K562 (cell line): ENCODE results near the gene PHYKPL. TPM values are rescaled to one million over a fixed set of nuclear protein-coding genes. Genes with fewer than 3 reads are reported as not detected.

Experiments
- ATAC-seq: fragments of 200-7000 bp; cut with Tn5 transposase; 3 replicates; pipeline ENCODE4 v1.9.1; 2020; ENCODE audit warnings: moderate library complexity
- BruUV-seq: library from RNA; stranded (reverse); fragments of 400-500 nt; replicated peaks from 2 replicates; lab custom pipeline; 2021; lab: Mats Ljungman, UMichigan
- CTCF ChIA-PET: fragments of 300-600 bp; formaldehyde crosslinking; extraction: SDS; loops from one replicate; lab custom pipeline; 2021; ENCODE audit warnings: low intra/inter-chr PET ratio; lab: Yijun Ruan, JAX
- POLR2A ChIA-PET: fragments of 300-600, 350-650 bp; sonication (Branson Sonifier 250); formaldehyde crosslinking; extraction: SDS; loops from one replicate; lab custom pipeline; 2021; ENCODE audit warnings: antibody characterized with exemption, inconsistent platforms; lab: Yijun Ruan, JAX
- DNase-seq, 4 experiments: peaks; one replicate each; pipeline versions ENCODE4 v3.0.0 to v3.0.0-alpha.2; 2011 to 2018; ENCODE audit warnings: low spot score in 3 of 4, mixed read lengths in 3 of 4; ENCODE audit errors: extremely low read depth in 1 of 4
- FAIRE-seq: peaks from 2 replicates; lab custom pipeline; 2011; peaks lifted over from hg19 to GRCh38; lab: Jason Lieb, UNC
- H2AFZ ChIP-seq: 2 replicates; pipeline ENCODE4 v1.6.0; 2011; ENCODE audit warnings: low read depth, low read length, control low read depth, inconsistent platforms
- H3K27ac ChIP-seq: fragments of 200-600 bp; 3 replicates; pipeline ENCODE4 v1.8.0; 2011; ENCODE audit warnings: low read depth, mild to moderate bottlenecking, control low read depth, inconsistent platforms, low read length, moderate library complexity, mixed read lengths; ENCODE audit errors: extremely low read depth
- H3K27me3 ChIP-seq, 2 experiments: fragments of 300-600 bp in 1 of 2; 2 replicates in 1 of 2; 3 replicates in 1 of 2; pipeline versions ENCODE4 v1.6.0 to v1.8.0; 2011; ENCODE audit warnings: inconsistent platforms in 2 of 2, low read length in 2 of 2, mild to moderate bottlenecking in 1 of 2, mixed read lengths in 1 of 2, moderate library complexity in 1 of 2; ENCODE audit not compliant: control insufficient read depth in 2 of 2, insufficient read depth in 2 of 2
- H3K36me3 ChIP-seq: fragments of 300-600 bp; 3 replicates; pipeline ENCODE4 v1.8.0; 2011; ENCODE audit warnings: mild to moderate bottlenecking, low read length, inconsistent platforms; ENCODE audit not compliant: control insufficient read depth, insufficient read depth
- H3K4me1 ChIP-seq, 2 experiments: fragments of 200-600 bp in 1 of 2; replicated peaks in 1 of 2; 2 replicates in 1 of 2; 3 replicates in 1 of 2; pipeline versions ENCODE4 v1.5.1 to v1.8.0; 2011; ENCODE audit warnings: inconsistent platforms in 2 of 2, low read length in 2 of 2, mild to moderate bottlenecking in 1 of 2, mixed read lengths in 1 of 2, moderate library complexity in 1 of 2; ENCODE audit not compliant: control insufficient read depth in 2 of 2, insufficient read depth in 2 of 2
- H3K4me2 ChIP-seq: 2 replicates; pipeline ENCODE4 v1.6.1; 2011; ENCODE audit warnings: low read length, control low read depth, inconsistent platforms, mixed read lengths; ENCODE audit not compliant: insufficient read depth
- H3K4me3 ChIP-seq: fragments of 200-600 bp; sonication (generic), shearing (Covaris generic); 2 replicates; pipeline ENCODE4 v1.5.1; 2016; ENCODE audit warnings: control low read depth, inconsistent platforms
- H3K79me2 ChIP-seq: fragments of 200-600 bp; 3 replicates; pipeline ENCODE4 v1.8.0; 2011; ENCODE audit warnings: low read length, inconsistent platforms; ENCODE audit not compliant: control insufficient read depth, insufficient read depth
- H3K9ac ChIP-seq, 2 experiments: 2 replicates each; pipeline versions ENCODE4 v1.6.0 to v1.6.1; 2011; ENCODE audit warnings: low read depth in 2 of 2, low read length in 2 of 2, control low read depth in 1 of 2, inconsistent platforms in 1 of 2, mild to moderate bottlenecking in 1 of 2, mixed read lengths in 1 of 2; ENCODE audit not compliant: insufficient read depth in 1 of 2
- H3K9me1 ChIP-seq: one replicate; pipeline ENCODE4 v1.6.0; 2011; ENCODE audit warnings: inconsistent platforms, mild to moderate bottlenecking, low read length, moderate library complexity; ENCODE audit not compliant: control insufficient read depth, insufficient read depth
- H3K9me3 ChIP-seq: replicated peaks from 2 replicates; pipeline ENCODE4 v1.5.1; 2011; ENCODE audit warnings: low read depth, low read length, inconsistent platforms; ENCODE audit not compliant: control insufficient read depth, insufficient read depth
- H4K20me1 ChIP-seq: replicated peaks from 2 replicates; pipeline ENCODE4 v1.6.1; 2011; ENCODE audit warnings: low read length, inconsistent platforms, mixed read lengths; ENCODE audit not compliant: control insufficient read depth, insufficient read depth
- ELF4 ChIP-seq: fragments of 450-650 bp; formaldehyde crosslinking; IDR thresholded peaks from 2 replicates; pipeline ENCODE4 v1.4.0; 2022; ENCODE audit warnings: missing genetic modification characterization
- MAZ ChIP-seq, 2 experiments: fragments of 450-650 bp in 1 of 2; sonication (generic) in 1 of 2; formaldehyde crosslinking; IDR thresholded peaks in 1 of 2; conservative IDR thresholded peaks in 1 of 2; 2 replicates each; pipeline versions ENCODE4 v1.4.0 to v1.5.0; 2020; ENCODE audit warnings: mild to moderate bottlenecking in 1 of 2, missing genetic modification reagents in 1 of 2
- NFRKB ChIP-seq: fragments of 450-650 bp; IDR thresholded peaks from 2 replicates; pipeline ENCODE4 v1.6.1; 2016; ENCODE audit warnings: low read depth
- POLR2A ChIP-seq: fragments of 450-650 bp; conservative IDR thresholded peaks from 2 replicates; pipeline ENCODE4 v1.6.1; 2016
- POLR2AphosphoS2 ChIP-seq: IDR thresholded peaks from 2 replicates; pipeline ENCODE4 v1.6.1; 2012; ENCODE audit warnings: low read length, improper control_type of control experiment
- POLR2AphosphoS5 ChIP-seq: IDR thresholded peaks from 2 replicates; pipeline ENCODE4 v1.6.1; 2011; ENCODE audit warnings: mild to moderate bottlenecking, low read depth, low read length, moderate library complexity; ENCODE audit not compliant: control insufficient read depth, insufficient read depth
- POLR2G ChIP-seq: fragments of 200-400 bp; formaldehyde crosslinking; IDR thresholded peaks from 2 replicates; pipeline ENCODE4 v1.6.1; 2017; ENCODE audit warnings: low read depth, mild to moderate bottlenecking, antibody characterized with exemption, low read length, moderate library complexity
- RAD21 ChIP-seq, 2 experiments: fragments of 250-450 bp in 1 of 2; fragments of 450-650 bp in 1 of 2; sonication (Bioruptor Pico) in 1 of 2; formaldehyde crosslinking in 1 of 2; IDR thresholded peaks in 1 of 2; conservative IDR thresholded peaks in 1 of 2; 2 replicates each; pipeline versions ENCODE4 v1.4.0 to v1.8.0; 2020 to 2022; ENCODE audit warnings: mild to moderate bottlenecking in 2 of 2, moderate library complexity in 1 of 2
- RB1 ChIP-seq: fragments of 450-650 bp; IDR thresholded peaks from 2 replicates; pipeline ENCODE4 v1.6.1; 2017; ENCODE audit warnings: low read depth, mild to moderate bottlenecking
- RBFOX2 ChIP-seq: fragments of 200-400 bp; formaldehyde crosslinking; IDR thresholded peaks from 2 replicates; pipeline ENCODE4 v1.6.1; 2017; ENCODE audit warnings: low read depth, mild to moderate bottlenecking, low read length, moderate library complexity
- RBM22 ChIP-seq: fragments of 200-400 bp; formaldehyde crosslinking; IDR thresholded peaks from 2 replicates; pipeline ENCODE4 v1.6.1; 2018; ENCODE audit warnings: low read length, low read depth; ENCODE audit not compliant: poor library complexity, severe bottlenecking
- SIRT6 ChIP-seq: IDR thresholded peaks from one replicate; pipeline ENCODE4 v1.6.1; 2012; ENCODE audit warnings: low read depth, mild to moderate bottlenecking, control low read depth, inconsistent platforms, low read length, moderate library complexity
- SUPT5H ChIP-seq: fragments of 450-650 bp; IDR thresholded peaks from 2 replicates; pipeline ENCODE4 v1.6.1; 2016
- TGIF2 ChIP-seq: sonication (generic); formaldehyde crosslinking; IDR thresholded peaks from 2 replicates; pipeline ENCODE4 v1.8.1; 2022; ENCODE audit warnings: mild to moderate bottlenecking, missing genetic modification reagents, moderate library complexity
- ZKSCAN3 ChIP-seq: fragments of 250-450 bp; sonication (Bioruptor Pico); IDR thresholded peaks from 2 replicates; pipeline ENCODE4 v1.4.0; 2020
- ZNF212 ChIP-seq: fragments of 450-650 bp; formaldehyde crosslinking; IDR thresholded peaks from 2 replicates; pipeline ENCODE4 v1.4.0; 2020; ENCODE audit warnings: mild to moderate bottlenecking
- ZNF354B ChIP-seq: fragments of 250-450 bp; sonication (Bioruptor Pico); IDR thresholded peaks from 2 replicates; pipeline ENCODE4 v1.4.0; 2020
- ZNF431 ChIP-seq: sonication (generic); formaldehyde crosslinking; IDR thresholded peaks from 2 replicates; pipeline ENCODE4 v1.8.0; 2022; ENCODE audit warnings: mild to moderate bottlenecking, missing genetic modification reagents
- ZNF561 ChIP-seq: fragments of 450-650 bp; formaldehyde crosslinking; conservative IDR thresholded peaks from 2 replicates; pipeline ENCODE4 v1.4.0; 2020; ENCODE audit warnings: mild to moderate bottlenecking, moderate library complexity
- ZNF644 ChIP-seq: fragments of 200-800 bp; sonication (Bioruptor generic); IDR thresholded peaks from 2 replicates; pipeline ENCODE4 v1.6.1; 2016; ENCODE audit warnings: low read depth, missing genetic modification characterization, missing compliant biosample characterization
- WGBS: fragments of 100-300 bp; shearing (Covaris generic); methylation state at CpG from one replicate; pipeline ENCODE4 v1.1.6; 2016; ENCODE audit warnings: low coverage, mixed read lengths; ENCODE audit not compliant: insufficient coverage; ENCODE audit errors: missing lambda C conversion rate; 5-methylcytosine and 5-hydroxymethylcytosine counted together
- in situ Hi-C: fragments of 300-500 bp; cut with MboI; formaldehyde crosslinking; loops from 4 replicates; pipeline ENCODE4 v1.15.0; 2018; ENCODE audit warnings: inconsistent platforms, mixed read lengths
- intact Hi-C: fragments of 100-400 bp; cut with micrococcal nuclease; formaldehyde crosslinking; loops from 2 replicates; pipeline ENCODE4 v1.14.2; 2022
- polyA plus RNA-seq, 8 experiments: library from polyadenylated mRNA; depleted of rRNA in 4 of 8; stranded (reverse) in 5 of 8; unstranded in 3 of 8; fragments of >200 nt; fragmentation: Nextera tagmentation in 2 of 8; fragmentation: Illumina TruSeq in 1 of 8; extraction: Ambion mirVana in 2 of 8; extraction: Trizol in 1 of 8; gene quantifications; 2 replicates each; pipeline versions ENCODE4 v1.2.1 to v1.2.3, GENCODE V29; 2011 to 2014; ENCODE audit warnings: inconsistent platforms in 1 of 8, missing spikeins in 1 of 8
- total RNA-seq, 7 experiments: library from RNA; depleted of rRNA in 6 of 7; stranded (reverse); fragments of >200 nt in 6 of 7; fragmentation: Illumina TruSeq in 2 of 7; extraction: Trizol in 2 of 7; gene quantifications; 2 replicates each; pipeline versions ENCODE4 v1.2.1 to v1.2.3, GENCODE V29; 2011 to 2021; ENCODE audit warnings: low replicate concordance in 1 of 7
- TF ChIP-seq, protein P1 (sequence below): sonication (generic); formaldehyde crosslinking; IDR thresholded peaks from 2 replicates; pipeline ENCODE4 v1.8.0; 2022; ENCODE audit warnings: mild to moderate bottlenecking, missing genetic modification reagents, borderline replicate concordance

PHYKPL gene
- total and polyA plus RNA-seq, 9 of the 15 experiments (the other 6 are each of a cell fraction or from before 2014, with no cell fraction given), result 4.7 to 34.7 (median 18.6) TPM

DNA sequence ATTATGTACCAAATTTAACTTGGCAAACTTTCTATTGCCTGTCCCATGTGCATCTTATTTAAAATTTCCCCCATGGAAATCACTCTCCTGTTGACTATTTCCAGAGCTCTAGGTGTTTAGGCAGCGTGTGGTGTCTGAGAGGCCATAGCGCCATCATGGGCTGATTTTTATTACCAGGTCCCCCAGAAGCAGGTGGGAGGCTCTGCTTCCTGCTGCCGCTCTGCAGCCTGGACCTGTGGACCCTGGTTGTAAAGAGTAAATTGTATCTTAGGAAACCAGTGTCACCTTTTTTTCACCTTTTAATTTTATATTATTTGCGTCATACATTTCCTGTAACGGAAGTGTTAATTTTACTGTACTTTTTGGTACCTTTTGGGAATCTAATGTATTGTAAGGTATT lies 21.9 kb downstream of the PHYKPL start (continued):
- TF ChIP-seq TGIF2 (CRISPR knock-in tag) (no peak), ZKSCAN3 (CRISPR knock-in tag) (no peak), ZNF354B (CRISPR knock-in tag) (no peak), POLR2AphosphoS2 (no peak), MAZ (CRISPR knock-in tag; conservative IDR thresholded peaks at IDR 0.05 in 1 of 2, IDR thresholded peaks at IDR 0.05 in 1 of 2) (no peak)
- TF ChIP-seq, all 486 proteins: peak for 2

DNA sequence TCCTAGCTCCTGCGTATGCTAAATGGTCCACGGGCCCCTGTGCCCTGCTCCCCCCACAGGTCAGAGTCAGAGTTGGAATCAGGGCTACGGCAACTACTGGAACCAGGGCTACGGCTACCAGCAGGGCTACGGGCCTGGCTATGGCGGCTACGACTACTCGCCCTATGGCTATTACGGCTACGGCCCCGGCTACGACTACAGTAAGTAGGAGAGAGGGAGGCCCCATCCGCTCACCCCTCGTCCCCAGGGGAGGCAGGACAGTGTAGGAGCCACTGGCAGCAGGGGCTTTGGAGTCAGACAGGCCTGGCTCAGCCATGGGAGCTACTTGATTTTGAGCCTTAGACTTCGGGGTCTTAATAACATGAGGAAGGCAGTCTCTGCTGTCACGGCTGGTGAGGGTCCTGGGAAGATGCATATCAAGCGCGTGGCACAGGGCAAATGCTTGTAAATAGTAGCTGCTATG lies 22.5 kb downstream of the PHYKPL start:
- CTCF ChIA-PET, result no interaction called here
- no peak overlapping the region for H3K27ac ChIP-seq
- 94% methylated on average over 18 of the region's 18 CpGs for whole genome bisulfite sequencing

More for the DNA sequence above, 22.5 kb downstream of the PHYKPL start:
- ATAC-seq (no peak), FAIRE-seq (no peak), DNase-seq (no peak)
- POLR2A ChIA-PET, result interaction anchor here (0.5 to 12.7 kb wide), 2 partner anchors 17 to 96 kb away, joined by 3 to 162 read pairs; partner anchors contain the start of gene PHYKPL
- peak overlapping the region in 1 of 2 experiments; percentile 7; a peak in 1 of 4 replicates for H3K9ac ChIP-seq
- in situ Hi-C loops (no loop called here), intact Hi-C loops (no loop called here)
- no peak overlapping the region for H3K4me2 ChIP-seq
- peaks cover 10% of the 10 kb centered on the region for H3K9me1 ChIP-seq
- H3K27me3 ChIP-seq, result no peaks in the 10 kb centered on the region
- peaks cover 48% of the 10 kb centered on the region for H3K79me2 ChIP-seq
- H3K4me1 ChIP-seq, result peaks cover 21 to 22% of the 10 kb centered on the region in 2 experiments; a peak in 4 of 5 replicates
- H2AFZ ChIP-seq, result no peak overlapping the region
- no peak overlapping the region for H3K4me3 ChIP-seq
- peaks cover 99% of the 10 kb centered on the region for H3K36me3 ChIP-seq
- peaks cover 77% of the 10 kb centered on the region for H4K20me1 ChIP-seq
- no TSS peak for BruUV-seq
- TF ChIP-seq ZNF561 (CRISPR knock-in tag), result no peak
- no peak for TF ChIP-seq ZNF431 (CRISPR knock-in tag)
- TF ChIP-seq RB1, result no peak
- no peak for TF ChIP-seq ELF4
- TF ChIP-seq RBM22, result peak; percentile 52
- TF ChIP-seq POLR2A, result peak; percentile 20; the same call in 1 of the 2 replicates
- peak; percentile 41; the same call in 1 of the 2 replicates for TF ChIP-seq POLR2AphosphoS5
- no peak for TF ChIP-seq ZNF212
- TF ChIP-seq SIRT6, result peak; percentile 44
- TF ChIP-seq ZNF644, result no peak
- peak; percentile 77 for TF ChIP-seq POLR2G
- TF ChIP-seq SUPT5H, result peak; percentile 18; the same call in 1 of the 2 replicates
- TF ChIP-seq RBFOX2, result peak; percentile 79
- no peak for TF ChIP-seq RAD21 (CRISPR knock-in tag; conservative IDR thresholded peaks at IDR 0.05 in 1 of 2, IDR thresholded peaks at IDR 0.05 in 1 of 2)
- TF ChIP-seq POLR2AphosphoS2, result peak; percentile 63; the same call in 1 of the 2 replicates
- TF ChIP-seq NFRKB, result no peak
- TF ChIP-seq, protein P1, sequence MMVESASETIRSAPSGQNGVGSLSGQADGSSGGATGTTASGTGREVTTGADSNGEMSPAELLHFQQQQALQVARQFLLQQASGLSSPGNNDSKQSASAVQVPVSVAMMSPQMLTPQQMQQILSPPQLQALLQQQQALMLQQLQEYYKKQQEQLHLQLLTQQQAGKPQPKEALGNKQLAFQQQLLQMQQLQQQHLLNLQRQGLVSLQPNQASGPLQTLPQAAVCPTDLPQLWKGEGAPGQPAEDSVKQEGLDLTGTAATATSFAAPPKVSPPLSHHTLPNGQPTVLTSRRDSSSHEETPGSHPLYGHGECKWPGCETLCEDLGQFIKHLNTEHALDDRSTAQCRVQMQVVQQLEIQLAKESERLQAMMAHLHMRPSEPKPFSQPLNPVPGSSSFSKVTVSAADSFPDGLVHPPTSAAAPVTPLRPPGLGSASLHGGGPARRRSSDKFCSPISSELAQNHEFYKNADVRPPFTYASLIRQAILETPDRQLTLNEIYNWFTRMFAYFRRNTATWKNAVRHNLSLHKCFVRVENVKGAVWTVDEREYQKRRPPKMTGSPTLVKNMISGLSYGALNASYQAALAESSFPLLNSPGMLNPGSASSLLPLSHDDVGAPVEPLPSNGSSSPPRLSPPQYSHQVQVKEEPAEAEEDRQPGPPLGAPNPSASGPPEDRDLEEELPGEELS (CRISPR knock-in tag), result no peak
- no peaks in the 10 kb centered on the region for H3K9me3 ChIP-seq
